ENCODE results near the gene SLC35F6.
A peak's percentile ranks its signal among the peaks of the same experiment; 100 is the strongest.
"Not testable (repeated sequence)": the region's sequence is repeated elsewhere in the genome, so short reads cannot be mapped to it uniquely, and the experiment has no call there.

Gene SLC35F6

DNA sequence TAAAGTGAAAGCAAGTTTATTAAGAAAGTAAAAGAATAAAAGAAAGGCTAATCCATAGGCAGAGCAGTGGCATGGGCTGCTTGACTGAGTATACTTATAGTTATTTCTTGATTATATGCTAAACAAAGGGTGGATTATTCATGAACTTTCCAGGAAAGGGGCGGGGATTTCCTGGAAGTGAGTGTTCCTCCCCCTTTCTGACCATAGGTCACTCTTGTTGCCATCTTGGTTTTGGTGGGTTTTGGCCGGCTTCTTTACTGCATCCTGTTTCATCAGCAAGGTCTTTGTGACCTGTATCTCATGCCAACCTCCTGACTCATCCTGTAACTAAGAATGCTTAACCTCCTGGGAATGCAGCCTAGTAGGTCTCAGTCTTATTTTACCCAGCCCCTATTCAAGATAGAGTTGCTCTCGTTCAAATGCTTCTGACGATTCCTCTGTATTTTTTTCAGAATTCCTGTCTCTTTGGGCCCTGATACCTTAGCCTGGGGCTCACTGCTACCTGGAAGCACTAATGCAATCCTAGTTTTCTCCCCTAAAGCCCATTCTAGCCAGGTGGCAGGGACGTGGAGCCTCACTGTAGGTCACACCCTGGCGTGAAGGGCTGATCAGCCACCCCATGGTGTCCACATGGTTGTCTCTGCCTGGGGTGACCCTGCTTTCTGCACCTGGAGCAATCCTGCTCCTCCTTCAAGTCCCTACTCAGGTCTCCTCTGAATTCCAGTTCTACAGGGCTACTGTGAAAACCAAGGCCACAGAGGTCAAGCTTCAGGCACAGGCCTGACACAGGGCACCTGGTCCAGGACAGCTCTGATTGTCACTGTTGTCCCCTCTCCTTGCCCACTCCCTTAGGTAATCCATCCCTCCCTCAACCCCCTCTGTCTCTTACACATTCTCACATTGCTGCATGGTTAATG lies 6.0 kb upstream of the SLC35F6 start:
- peak; percentile 44 for DNase-seq

DNA sequence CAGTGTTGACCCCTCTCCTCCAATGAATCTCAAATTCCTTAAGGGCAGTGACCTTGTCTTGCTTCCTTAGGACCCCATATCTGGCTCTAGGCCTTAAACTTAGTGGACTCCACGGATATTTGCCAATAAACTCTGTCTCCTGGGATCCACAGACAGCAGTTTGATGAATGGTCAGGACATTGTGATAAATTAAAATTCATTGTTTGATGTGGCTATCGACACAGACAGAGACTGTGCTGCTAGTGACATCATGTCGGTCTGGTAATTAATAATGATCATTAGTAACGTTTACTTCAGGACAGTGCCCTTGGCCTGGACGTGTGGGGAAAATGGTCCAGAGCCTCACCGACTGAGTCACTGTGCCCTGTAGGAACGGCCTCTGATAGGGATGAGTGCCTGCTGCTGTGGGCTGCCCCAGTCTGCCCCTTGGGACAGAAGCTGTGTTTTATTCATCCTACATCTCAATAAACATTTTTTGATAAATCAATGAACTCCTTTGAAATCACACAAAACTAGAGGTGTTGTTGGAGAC lies 5.2 kb upstream of the SLC35F6 start:
- no peak for DNase-seq

DNA sequence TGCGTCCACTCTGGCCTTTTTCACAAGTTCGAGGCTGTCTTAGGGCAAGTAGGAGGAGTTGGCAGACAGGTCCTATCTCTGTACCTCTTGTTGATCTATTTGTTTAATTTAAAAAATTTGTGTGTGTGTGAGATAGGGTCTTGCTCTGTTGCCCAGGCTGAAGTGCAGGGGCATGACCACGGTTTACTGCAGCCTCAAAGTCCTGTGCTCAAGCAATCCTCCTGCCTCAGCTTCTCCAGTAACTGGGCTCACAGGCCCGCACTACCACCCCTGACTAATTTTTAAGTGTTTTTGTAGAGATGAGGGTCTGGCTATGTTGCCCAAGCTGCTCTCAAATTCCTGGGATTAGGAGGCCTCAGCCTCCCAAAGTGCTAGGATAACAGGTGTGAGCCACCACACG lies 4.2 kb upstream of the SLC35F6 start:
- DNase-seq, result no peak

DNA sequence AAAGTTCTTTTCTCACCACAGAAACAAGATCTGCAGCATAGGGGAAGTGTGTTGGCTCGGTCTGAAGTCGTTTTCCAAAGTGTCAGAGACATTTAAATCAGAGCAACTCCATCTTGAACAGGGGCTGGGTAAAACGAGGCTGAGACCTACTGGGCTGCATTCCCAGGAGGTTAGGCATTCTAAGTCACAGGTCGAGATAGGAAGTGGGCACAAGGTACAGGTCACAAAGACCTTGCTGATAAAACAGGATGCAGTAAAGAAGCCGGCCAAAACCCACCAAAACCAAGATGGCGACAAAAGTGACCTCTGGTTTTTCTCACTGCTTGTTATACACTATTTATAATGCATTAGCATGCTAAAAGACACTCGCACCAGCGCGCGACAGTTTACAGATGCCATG lies 3.1 kb upstream of the SLC35F6 start:
- DNase-seq, result not testable (repeated sequence)

DNA sequence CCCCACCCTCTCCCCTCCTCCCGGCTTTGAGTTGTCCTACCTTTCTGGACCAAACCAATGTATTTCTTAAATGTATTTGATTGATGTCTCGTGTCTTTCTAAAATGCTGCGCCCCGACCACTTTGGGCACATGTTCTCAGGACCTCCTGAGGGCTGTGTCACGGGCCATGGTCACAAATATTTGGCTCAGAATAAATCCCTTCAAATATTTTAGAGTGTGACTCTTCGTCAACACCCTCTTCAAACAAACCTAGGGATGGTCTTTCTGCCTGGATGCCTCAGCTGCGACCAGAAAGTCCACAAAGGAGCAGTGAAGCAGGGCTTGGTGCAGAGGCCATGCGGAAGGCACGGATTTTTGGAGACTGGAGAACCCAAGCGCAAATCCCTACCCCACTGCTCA lies 1.1 kb upstream of the SLC35F6 start:
- no peak for DNase-seq

DNA sequence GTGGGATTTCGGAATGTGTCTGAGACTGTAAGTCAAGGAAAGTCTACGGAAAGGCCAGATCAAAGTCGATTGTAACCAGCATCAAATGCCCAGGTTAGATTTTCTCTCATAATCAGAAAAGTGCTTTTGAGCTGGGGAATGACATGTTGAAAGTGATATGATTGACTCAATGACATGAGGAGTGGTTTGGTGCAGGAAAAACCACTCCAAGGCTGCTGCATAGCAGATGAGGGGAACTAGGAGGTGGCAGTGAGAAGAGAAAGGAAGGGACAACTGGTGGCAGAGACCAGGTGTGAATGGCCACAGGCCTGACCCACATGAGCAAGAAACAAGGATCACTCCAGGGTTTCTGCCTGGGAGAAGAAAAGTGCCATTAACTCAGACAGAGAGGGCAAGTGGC lies 822 bp downstream of the SLC35F6 start:
- peak; percentile 37 for DNase-seq

DNA sequence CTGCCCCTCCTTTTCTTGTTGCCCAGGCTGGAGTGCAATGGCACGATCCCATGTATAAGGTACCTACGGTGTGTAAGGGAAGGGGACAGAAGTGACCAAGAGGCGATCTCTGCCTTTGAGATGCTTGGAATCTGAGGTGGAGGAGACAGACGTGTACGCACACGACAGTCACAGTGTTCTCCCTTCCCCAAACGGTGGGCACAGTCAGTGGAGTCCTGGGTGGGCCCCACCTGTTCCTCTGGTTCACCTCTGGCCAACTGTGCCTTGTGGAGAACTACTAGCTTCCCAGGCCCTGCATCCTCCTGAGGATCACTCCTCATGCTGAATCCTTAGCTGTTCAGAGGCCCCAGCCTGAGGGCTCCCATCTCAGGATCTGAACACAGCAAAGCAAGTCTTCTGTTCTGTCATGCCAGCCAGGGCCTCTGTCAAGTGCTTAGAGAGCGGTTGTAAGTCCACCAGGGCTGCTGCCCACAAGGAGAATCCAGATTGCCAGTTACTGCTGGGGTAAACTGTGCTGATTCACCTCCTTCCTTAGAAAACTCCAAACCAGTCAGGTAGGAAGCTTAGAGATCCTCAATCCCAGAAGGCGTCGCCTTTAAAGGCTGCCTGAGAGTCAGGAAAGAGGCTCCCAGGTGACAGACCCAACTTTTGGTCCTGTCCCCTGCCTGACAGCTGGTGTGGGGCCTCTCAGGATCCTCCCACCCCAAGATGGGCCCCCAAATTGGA lies 1.6 kb downstream of the SLC35F6 start:
- DNase-seq, result no peak

DNA sequence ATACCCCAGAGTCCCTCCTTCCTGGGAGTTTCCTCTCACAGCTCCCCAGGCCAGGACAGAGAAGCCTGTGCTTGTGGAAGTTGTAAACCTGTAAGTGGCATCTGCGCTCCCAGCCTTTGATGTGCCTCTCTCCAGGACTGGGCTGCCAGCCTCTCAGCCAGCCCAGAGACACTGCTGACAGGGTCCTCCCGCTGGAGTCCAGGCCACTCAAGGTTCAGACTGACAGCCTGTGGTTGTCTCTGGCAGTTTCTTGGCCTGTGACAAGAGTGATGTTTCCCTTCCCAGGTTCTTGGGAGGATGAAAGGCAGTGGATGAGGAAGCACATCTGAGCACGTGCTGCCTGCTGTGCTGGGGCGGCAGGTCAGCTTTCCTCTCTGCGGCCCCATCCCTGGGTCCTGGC lies 3.0 kb downstream of the SLC35F6 start:
- no peak for DNase-seq

DNA sequence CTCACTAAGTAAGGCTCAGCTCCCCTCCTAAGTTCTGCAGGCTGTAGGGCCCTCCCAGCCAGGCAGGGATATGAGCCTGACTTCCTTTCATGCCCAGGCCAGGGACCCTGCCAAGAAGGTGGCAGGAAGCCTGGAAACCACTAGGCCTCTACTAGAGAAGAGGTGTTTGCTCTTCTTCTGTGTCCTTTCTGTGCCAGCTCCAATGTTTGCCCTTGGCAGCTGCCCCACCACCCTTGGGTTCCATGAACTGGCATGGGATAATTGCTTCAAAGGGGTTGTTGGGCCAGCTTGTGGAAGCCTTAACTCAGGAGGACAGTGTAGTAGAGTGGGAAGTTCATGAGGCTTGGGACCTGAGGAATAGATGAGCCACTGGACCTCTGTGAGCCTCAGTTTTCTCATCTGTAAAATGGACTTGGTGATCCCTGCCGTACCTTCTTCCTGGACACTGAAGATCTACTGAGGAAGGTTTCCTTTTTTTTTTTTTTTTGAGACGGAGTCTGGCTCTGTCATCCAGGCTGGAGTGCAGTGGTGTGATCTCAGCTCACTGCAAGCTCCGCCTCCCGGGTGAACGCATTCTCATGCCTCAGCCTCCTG lies 3.9 kb downstream of the SLC35F6 start:
- no peak for DNase-seq

DNA sequence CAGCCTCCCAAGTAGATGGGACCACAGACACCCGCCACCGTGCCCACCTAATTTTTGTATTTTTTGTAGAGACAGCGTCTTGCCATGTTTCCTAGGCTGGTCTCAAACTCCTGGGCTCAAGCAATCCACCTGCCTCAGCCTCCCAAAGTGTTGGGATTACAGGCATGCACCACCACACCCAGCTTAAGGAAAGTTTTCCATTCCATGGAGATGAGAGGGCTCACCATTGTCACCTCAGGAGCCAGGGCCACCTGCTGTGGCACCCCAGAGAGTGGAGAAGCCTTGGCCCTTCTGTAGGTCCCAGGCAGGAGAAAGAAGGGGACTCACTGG lies 4.6 kb downstream of the SLC35F6 start:
- DNase-seq, result no peak

DNA sequence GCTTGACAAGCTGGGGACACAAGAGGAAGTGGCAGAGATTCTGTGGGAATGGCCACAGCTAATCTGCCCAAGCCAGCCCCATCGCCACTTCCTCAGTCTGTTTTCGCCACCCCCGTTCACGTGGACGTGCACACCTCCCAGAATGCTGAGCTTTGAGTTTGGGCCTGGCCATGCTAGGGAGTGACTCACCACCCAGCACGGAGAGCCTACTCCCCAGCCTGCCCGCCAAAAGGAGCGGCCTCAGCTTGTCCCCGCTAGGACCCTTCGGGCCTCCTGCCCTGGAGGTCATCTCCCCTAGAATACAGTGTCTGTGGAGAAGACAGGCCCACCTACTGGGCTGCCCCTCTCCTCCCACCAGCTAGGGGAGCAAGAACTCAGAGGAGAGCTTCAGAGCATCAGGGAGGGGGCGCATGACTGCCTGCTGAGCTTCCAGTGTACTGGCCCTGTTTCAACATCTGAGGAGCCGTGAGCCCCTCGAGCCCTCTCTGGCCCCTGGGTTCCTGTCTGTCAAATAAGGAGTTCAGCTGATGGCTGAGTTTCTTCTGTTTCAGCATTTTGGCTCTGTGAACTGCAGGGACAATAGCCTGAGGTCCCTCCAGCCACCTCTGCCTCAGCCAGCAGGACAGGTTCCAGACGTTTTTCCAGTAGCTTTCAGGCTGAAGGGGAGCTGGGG lies 5.1 kb downstream of the SLC35F6 start:
- DNase-seq, result peak; percentile 96

DNA sequence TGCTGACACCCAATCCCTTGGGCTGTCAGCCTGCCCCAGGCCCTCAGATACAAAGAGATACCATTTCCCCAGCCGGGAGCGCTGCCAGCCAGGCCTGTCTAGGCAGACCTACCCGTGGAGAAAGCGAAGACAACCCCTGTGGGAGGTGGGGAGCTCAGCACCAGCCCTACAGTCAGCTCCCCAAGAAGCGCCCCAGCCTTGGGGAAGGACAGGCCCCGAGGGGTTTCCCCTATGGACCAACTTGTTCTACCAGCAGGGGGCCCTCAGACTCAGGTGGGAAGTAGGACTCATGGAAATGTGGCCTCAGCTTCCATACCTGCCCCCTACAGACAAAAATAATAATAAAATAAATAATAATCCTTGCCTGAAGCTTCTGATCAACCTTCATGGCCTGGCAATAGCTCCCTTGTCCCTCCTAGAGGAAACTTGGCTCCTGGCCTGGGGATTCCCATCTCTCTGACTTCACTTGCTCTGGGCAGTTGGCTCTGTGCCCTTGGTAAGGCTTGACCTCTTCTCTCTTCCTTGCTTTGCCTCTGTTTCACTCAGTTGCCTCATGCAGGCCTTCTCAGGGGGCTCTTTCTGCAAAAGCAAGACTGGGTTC lies 7.0 kb downstream of the SLC35F6 start:
- peak; percentile 74 for DNase-seq

DNA sequence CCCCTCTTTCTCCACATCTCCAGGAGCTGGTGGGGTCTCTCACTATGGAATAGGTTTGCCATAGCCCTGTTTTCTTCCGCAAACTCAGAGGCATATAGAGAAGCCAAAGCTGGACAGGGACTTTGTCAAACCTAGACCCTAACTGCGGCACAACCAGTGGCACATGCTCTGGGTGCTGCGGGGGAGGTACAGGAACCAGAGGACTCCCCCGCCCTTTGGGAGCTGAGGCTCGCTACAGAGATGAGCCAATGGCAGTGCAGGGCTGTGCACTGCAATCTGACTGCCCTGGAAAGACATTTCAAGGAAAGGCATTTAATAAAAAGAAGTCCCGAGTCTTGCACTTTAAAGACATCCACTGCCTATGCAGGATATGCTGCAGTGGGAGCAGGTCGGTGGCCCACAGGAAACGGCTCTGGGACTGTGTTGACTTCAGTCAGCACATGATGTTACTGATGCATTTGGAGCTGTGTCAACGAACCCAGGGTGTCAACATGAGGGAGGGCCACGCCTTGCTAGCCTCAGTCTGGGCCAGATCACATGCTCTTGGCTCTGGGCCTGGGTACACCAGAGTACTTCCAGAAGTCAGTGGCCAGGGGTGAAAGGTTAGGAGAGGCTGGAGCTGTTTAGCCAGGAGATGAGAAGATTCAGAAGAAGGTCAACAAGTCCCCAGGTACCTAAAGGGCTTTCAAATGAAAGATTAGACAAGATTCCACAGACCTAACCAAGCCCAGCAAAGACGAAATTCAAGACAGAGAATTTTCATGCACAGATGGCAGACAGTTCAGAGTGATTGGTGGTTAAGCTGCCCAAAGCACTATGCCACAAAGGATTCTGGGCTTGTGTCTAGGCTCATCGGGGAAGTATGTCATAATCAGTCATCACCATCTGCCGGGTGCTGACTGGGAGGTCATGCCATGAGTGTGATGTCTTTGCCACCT lies 8.2 kb downstream of the SLC35F6 start:
- peak; percentile 75 for DNase-seq

DNA sequence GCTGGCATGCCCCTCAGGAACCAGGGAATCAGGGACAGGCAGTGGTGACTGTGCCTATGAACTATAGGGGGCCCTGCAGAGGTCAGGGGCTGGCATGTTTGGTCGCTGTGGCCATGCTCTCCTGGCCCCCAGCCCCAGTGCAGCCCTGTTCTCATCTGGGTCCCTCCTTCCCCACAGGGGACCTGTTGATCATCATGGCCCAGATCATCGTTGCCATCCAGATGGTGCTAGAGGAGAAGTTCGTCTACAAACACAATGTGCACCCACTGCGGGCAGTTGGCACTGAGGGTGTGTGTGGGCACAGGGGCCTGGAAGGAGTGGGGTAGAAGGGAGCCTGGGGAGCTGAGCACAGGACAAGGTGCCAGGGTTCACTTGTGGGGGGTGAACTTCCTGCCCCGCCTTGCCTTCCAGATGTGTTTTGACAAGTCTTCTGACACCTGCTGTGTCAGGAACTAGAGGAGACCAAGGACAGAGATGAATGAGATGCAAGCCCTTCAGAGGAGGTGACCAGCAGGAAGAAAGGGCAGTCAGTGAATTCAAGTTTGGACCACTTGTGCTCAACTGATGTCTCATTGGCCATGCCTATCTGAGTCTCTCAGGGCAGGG lies 12.2 kb downstream of the SLC35F6 start:
- DNase-seq, result no peak

DNA sequence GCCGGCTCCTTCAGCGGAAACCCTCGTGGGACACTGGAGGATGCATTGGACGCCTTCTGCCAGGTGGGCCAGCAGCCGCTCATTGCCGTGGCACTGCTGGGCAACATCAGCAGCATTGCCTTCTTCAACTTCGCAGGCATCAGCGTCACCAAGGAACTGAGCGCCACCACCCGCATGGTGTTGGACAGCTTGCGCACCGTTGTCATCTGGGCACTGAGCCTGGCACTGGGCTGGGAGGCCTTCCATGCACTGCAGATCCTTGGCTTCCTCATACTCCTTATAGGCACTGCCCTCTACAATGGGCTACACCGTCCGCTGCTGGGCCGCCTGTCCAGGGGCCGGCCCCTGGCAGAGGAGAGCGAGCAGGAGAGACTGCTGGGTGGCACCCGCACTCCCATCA lies 14.0 kb downstream of the SLC35F6 start:
- DNase-seq, result no peak

DNA sequence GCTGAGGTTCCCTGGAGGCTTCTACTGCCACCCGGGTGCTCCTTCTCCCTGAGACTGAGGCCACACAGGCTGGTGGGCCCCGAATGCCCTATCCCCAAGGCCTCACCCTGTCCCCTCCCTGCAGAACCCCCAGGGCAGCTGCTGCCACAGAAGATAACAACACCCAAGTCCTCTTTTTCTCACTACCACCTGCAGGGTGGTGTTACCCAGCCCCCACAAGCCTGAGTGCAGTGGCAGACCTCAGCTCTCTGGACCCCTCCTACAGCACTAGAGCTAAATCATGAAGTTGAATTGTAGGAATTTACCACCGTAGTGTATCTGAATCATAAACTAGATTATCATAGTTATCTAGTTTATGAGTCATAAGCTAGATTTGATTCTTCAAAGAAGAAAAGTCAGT lies 14.4 kb downstream of the SLC35F6 start:
- DNase-seq, result no peak

DNA sequence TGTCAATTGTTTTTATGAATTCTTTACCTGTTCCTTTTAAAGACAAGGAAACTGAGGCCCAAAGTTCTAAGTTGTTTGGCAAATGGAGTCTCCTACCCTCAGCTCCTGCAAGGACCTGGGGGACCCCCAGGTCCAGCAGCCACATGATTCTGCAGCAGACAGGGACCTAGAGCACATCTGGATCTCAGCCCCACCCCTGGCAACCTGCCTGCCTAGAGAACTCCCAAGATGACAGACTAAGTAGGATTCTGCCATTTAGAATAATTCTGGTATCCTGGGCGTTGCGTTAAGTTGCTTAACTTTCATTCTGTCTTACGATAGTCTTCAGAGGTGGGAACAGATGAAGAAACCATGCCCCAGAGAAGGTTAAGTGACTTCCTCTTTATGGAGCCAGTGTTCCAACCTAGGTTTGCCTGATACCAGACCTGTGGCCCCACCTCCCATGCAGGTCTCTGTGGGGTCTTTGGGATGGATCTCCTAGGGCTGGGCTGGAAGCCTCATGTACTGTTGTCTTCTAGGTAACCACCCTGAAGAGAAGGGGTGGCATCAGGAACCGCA lies 16.2 kb downstream of the SLC35F6 start:
- no peak for DNase-seq

DNA sequence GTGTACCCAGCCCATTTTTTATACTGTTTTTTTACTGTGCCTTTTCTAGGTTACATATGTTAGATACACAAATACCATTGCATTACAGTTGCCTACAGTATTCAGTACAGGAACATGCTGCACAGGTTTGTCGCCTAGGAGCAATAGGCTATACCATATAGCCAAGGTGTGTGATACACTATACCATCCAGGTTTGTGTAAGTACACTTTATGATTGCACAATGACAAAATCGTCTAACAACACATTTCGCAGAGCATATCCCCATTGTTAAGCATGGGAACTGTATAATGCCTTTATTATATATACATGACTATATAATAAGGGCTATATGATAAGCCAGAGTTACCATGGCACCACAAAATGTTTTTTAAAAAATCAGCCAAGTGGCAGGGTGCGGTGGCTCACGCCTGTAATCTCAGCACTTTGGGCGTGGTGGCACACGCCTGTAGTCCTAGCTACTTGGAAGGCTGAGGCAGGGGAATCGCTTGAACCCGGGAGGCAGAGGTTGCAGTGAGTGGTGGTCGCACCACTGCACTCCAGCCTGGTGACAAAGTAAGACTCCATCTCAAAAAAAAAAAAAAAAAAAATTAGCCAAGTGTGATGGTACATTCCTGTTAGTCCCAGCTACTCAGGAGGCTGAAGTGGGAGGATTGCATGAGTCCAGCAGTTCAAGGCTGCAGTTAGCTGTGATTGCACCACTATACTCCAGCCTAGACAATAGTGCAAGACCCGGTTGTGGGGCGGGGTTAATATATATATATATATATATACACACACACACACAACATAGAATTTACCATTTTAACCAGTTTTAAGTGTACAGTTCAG lies 19.0 kb downstream of the SLC35F6 start:
- no peak for DNase-seq

DNA sequence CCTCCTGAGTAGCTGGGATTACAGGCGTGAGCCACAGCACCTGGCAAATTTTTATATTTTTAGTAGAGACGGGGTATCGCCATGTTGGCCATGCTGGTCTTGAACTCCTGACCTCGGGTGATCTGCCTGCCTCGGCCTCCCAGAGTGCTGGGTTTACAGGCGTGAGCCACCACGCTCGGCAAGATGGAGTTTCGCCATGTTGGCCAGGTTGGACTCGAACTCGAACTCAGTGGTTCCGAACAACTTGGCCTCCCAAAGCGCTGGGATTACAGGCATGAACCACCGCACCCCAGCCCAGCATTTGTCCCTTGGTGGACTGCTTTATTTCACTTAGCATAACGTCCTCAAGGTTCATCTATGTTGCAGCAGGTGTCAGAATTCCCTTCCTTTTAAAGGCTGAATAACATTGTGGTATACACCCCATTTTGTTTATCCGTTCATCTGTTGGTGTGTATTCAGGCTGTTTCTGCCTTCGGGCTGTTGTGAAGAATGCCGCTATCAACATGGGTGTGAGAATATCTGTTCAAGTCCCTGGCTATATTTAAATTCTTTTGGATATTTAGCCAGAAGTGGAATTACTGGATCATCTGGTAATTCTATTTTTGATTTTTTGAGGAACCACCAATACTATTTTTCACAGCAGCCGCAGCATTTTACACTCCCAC lies 20.6 kb downstream of the SLC35F6 start:
- no peak for DNase-seq
